ENCODE data around the gene HADHA. TPM values are rescaled to one million over a fixed set of nuclear protein-coding genes. Genes with fewer than 3 reads are reported as not detected.
A peak's percentile ranks its signal among the peaks of the same experiment; 100 is the strongest.
"Not testable (repeated sequence)": the region's sequence is repeated elsewhere in the genome, so short reads cannot be mapped to it uniquely, and the experiment has no call there.

The HADHA gene
- total RNA-seq, 6 experiments from 2014 or later, result 115 to 246 (median 160) TPM

DNA sequence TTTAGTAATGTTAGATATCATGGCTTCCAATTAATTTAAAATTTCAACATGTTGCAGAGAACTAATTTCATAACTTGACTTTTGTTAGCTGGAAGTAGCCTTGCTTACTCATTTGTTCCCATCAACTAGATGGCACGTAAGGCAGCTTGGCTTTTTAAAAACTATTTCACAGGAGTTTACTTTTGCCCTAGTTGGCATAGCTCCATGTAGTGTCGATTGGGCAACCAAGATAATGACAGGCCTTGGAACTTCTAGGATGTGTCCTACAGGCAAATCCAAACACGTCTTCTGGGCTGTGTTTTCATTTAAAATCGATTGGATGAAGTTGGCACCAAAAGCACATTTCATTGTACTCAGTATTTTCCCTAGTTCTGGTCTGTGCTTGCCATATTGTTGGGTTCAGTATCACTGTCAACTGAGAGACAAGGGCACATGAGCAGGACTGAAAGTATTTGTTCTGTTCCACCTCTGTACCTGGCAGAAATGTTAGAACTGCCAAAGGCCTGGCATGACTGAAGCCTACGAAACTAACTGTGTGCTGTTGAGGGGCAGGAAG lies 29.7 kb upstream of the HADHA start:
- intact Hi-C loops (cut with DNase I), result no loop called here
- 8% methylated on average over 5 of the region's 5 CpGs for WGBS (ENCODE audit: insufficient coverage, low coverage, low lambda C conversion rate, missing lambda C conversion rate)
- H3K27me3 ChIP-seq, result no peaks in the 10 kb centered on the region
- H3K27ac ChIP-seq, result peak overlapping the region; percentile 57 to 65 (median 58)
- H3K9me3 ChIP-seq, result peaks cover 0 to 2% (median 0%) of the 10 kb centered on the region in 4 donors
- TF ChIP-seq POLR2A (IDR thresholded peaks at IDR 0.05) (peak; percentile 56), CTCF (IDR thresholded peaks at IDR 0.05) (no peak)
- H3K36me3 ChIP-seq, result peaks cover 0 to 20% (median 12%) of the 10 kb centered on the region in 4 donors
- ATAC-seq, result peak; percentile 94 to 98 (median 96)
- no peak overlapping the region for H3K4me3 ChIP-seq
- peaks cover 0 to 28% (median 13%) of the 10 kb centered on the region in 4 donors for H3K4me1 ChIP-seq
- peak in 1 of 3 donors; percentile 88 for DNase-seq

- peaks cover 0 to 28% (median 13%) of the 10 kb centered on the region in 4 donors for H3K4me1 ChIP-seq
- DNase-seq, result no peak
- H3K27ac ChIP-seq, result peak overlapping the region; percentile 7 to 37 (median 37)
- H3K4me3 ChIP-seq, result no peak overlapping the region
- TF ChIP-seq POLR2A (IDR thresholded peaks at IDR 0.05), result no peak
- TF ChIP-seq CTCF (IDR thresholded peaks at IDR 0.05), result no peak
- WGBS (ENCODE audit: insufficient coverage, low coverage, low lambda C conversion rate, missing lambda C conversion rate), result 26% methylated on average over 2 of the region's 2 CpGs
- H3K27me3 ChIP-seq, result no peaks in the 10 kb centered on the region
- peaks cover 0 to 2% (median 0%) of the 10 kb centered on the region in 4 donors for H3K9me3 ChIP-seq
- intact Hi-C loops (cut with DNase I), result no loop called here
- peaks cover 0 to 13% (median 6%) of the 10 kb centered on the region in 4 donors for H3K36me3 ChIP-seq
- ATAC-seq, result peak in 1 of 4 donors; percentile 38
Observed at GRCh38 chr2:26273501-26273900, 29.1 kb upstream of the HADHA start.

GRCh38 chr2:26270373-26270772 lies 25.9 kb upstream of the HADHA start:
- H3K27ac ChIP-seq, result no peak overlapping the region
- H3K36me3 ChIP-seq, result no peaks in the 10 kb centered on the region
- no peak overlapping the region for H3K4me3 ChIP-seq
- no peak for DNase-seq
- H3K27me3 ChIP-seq, result no peaks in the 10 kb centered on the region
- TF ChIP-seq POLR2A (IDR thresholded peaks at IDR 0.05) (no peak), CTCF (IDR thresholded peaks at IDR 0.05) (no peak)
- no peak for ATAC-seq
- intact Hi-C loops (cut with DNase I), result no loop called here
- peaks cover 0 to 2% (median 0%) of the 10 kb centered on the region in 4 donors for H3K9me3 ChIP-seq
- H3K4me1 ChIP-seq, result peaks cover 0 to 28% (median 12%) of the 10 kb centered on the region in 4 donors

DNA sequence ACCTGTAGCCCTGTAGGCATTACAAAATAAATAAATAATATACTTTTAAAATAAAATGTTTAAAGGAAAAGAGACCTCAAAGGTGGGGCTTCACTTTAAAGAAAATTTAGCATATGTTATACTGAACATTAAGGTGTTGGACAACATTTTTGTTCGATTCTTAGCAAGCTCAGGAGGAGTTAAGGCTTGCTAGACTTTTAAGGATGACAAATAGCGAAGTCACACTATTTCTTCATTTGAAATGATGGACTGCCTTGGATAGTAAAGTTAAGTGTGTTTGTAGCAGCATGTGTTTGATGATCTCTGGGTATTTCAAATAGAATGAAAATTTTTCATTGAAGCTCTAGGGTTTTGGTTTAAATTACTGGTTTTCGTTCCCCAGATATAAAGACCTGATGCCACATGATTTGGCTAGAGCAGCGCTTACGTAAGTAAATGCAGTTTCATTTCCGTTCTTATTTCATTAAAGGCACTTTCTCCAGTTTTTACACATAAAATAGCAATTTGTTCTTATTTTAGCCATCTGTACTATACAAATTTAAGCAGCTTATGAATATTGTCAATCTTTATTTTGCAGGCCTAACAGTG lies 25.2 kb upstream of the HADHA start:
- DNase-seq (no peak), ATAC-seq (no peak)
- Histone ChIP-seq H3K4me3 (no peak overlapping the region), H3K27me3 (no peaks in the 10 kb centered on the region), H3K9me3 (peaks cover 0 to 2% (median 0%) of the 10 kb centered on the region in 4 donors), H3K4me1 (peaks cover 0 to 21% (median 8%) of the 10 kb centered on the region in 4 donors), H3K27ac (no peak overlapping the region), H3K36me3 (no peaks in the 10 kb centered on the region)
- 66% methylated on average over 6 of the region's 6 CpGs for WGBS (ENCODE audit: insufficient coverage, low coverage, low lambda C conversion rate, missing lambda C conversion rate)
- intact Hi-C loops (cut with DNase I), result no loop called here
- no peak for TF ChIP-seq CTCF (IDR thresholded peaks at IDR 0.05)
- TF ChIP-seq POLR2A (IDR thresholded peaks at IDR 0.05), result no peak

DNA sequence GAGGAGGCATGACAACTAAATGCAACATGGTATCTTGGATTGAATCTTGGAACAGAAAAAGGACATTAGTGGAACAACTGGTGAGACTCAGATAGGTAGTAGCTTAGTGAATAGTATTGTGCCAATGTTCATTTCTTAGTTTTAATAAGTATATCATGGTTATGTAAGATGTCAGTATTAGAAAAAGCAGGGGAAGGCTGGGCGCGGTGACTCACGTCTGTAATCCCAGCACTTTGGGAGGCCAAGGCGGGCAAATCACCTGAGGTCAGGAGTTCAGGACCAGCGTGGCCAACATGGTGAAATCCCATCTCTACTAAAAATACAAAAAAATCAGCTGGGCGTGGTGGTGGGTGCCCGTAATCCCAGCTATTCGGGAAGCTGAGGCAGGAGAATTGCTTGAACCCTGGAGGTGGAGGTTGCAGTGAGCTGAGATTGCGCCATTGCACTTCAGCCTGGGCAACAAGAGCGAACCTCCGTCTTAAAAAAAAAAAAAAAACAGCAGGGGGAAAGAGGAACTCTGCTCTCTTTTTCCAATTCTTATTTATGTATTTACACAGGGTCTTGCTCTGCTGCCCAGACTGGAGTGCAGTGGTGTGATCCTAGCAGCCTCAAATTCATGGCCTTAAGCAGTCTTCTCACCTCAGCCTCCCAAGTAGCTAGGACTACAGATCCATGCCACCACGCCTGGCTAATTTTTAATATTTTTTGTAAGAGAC lies 24.4 kb upstream of the HADHA start:
- H3K36me3 ChIP-seq; DNase-seq; H3K27ac ChIP-seq; H3K27me3 ChIP-seq; H3K4me3 ChIP-seq; intact Hi-C loops (cut with DNase I); H3K9me3 ChIP-seq: not testable (repeated sequence)
- peak in 1 of 4 donors; percentile 35 for ATAC-seq
- WGBS (ENCODE audit: insufficient coverage, low coverage, low lambda C conversion rate, missing lambda C conversion rate), result 73% methylated on average over 9 of the region's 12 CpGs
- H3K4me1 ChIP-seq, result peaks cover 0 to 14% (median 7%) of the 10 kb centered on the region in 4 donors
